Measurements from ENCODE around the gene SDR39U1. TPM values are rescaled to one million over a fixed set of nuclear protein-coding genes. Genes with fewer than 3 reads are reported as not detected.

Gene SDR39U1
- total RNA-seq, 2 donors from 2014 or later, result 36.6 to 45.7 TPM

DNA sequence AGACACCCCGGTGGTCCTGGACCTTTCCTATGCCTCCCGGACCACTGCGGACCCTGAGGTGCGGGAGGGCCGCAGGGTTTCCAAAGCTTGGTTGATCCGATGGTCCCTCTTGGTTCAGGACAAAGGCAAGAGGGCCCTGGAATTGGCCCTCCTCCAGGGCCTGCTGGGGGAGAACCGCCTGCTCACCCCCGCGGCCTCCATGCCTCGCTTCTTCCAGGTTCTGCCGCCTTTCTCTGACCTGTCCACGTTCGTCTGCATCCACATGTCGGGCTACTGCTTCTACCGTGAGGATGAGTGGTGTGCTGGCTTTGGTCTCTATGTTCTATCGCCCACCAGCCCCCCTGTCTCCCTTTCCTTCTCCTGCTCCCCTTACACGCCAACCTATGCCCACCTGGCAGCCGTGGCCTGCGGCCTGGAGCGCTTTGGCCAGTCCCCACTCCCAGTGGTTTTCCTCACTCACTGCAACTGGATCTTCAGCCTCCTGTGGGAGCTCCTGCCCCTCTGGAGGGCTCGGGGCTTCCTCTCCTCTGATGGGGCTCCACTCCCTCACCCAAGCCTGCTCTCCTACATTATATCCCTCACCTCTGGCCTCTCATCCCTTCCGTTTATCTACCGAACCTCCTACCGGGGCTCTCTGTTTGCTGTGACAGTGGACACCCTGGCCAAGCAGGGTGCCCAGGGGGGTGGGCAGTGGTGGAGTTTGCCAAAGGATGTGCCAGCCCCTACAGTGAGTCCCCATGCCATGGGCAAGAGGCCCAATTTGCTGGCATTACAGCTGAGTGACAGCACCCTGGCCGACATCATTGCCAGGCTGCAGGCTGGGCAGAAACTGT lies 26.9 kb downstream of the SDR39U1 start:
- H3K27ac Mint-ChIP-seq, result peak overlapping the region; percentile 30
- no peak for ATAC-seq (replicated peaks)
- H3K9me3 Mint-ChIP-seq, result no peaks in the 10 kb centered on the region
- no peak overlapping the region for H3K4me3 Mint-ChIP-seq
- H3K4me1 Mint-ChIP-seq, result no peaks in the 10 kb centered on the region
- H3K36me3 Mint-ChIP-seq (ENCODE audit: low read depth), result no peaks in the 10 kb centered on the region
- peaks cover 4% of the 10 kb centered on the region for H3K27me3 Mint-ChIP-seq

DNA sequence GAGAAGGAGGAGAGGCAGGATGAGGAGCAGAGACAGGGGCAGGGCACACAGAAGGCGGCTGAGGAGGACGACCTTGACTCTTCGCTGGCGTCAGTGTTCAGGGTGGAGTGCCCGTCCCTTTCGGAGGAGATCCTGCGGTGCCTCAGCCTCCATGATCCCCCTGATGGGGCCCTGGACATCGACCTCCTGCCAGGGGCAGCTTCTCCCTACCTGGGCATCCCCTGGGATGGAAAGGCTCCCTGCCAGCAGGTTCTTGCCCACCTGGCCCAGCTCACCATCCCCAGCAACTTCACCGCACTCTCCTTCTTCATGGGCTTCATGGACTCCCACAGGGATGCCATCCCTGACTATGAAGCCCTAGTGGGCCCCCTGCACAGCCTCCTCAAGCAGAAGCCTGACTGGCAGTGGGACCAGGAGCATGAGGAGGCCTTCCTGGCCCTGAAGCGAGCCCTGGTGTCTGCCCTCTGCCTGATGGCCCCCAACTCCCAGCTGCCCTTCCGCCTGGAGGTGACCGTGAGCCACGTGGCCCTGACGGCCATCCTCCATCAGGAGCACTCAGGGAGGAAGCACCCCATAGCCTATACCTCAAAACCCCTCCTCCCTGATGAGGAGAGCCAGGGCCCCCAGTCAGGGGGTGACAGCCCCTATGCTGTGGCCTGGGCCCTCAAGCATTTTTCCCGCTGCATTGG lies 27.7 kb downstream of the SDR39U1 start:
- H3K27me3 Mint-ChIP-seq, result peaks cover 4% of the 10 kb centered on the region
- peak overlapping the region; percentile 52 for H3K27ac Mint-ChIP-seq
- no peaks in the 10 kb centered on the region for H3K9me3 Mint-ChIP-seq
- ATAC-seq (replicated peaks), result no peak
- H3K4me3 Mint-ChIP-seq, result no peak overlapping the region
- H3K4me1 Mint-ChIP-seq, result no peaks in the 10 kb centered on the region
- H3K36me3 Mint-ChIP-seq (ENCODE audit: low read depth), result no peaks in the 10 kb centered on the region

DNA sequence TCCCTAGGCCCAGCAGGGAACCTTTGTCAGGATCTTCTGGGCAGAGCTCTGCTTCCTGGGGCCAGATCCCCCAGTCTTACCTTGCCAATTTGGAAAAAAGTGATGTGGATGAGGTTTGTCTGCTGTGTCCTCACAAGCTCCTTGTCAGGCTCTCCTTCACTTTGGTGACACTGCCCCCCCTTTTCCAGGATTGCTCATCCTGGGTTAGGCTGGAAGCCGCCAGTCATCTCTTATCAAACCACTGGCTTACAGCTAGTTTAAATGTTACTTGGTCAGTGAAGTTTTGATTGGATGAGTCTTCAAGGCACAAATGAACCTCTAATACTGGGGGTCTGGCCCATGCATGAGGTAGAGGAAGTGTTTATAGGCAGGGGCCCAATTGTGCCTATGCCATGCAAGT lies 28.5 kb downstream of the SDR39U1 start:
- Mint-ChIP-seq H3K4me3 (no peak overlapping the region), H3K27me3 (peaks cover 3% of the 10 kb centered on the region), H3K36me3 (ENCODE audit: low read depth) (no peaks in the 10 kb centered on the region), H3K4me1 (no peaks in the 10 kb centered on the region), H3K27ac (peak overlapping the region; percentile 52), H3K9me3 (no peaks in the 10 kb centered on the region)
- no peak for ATAC-seq (replicated peaks)

DNA sequence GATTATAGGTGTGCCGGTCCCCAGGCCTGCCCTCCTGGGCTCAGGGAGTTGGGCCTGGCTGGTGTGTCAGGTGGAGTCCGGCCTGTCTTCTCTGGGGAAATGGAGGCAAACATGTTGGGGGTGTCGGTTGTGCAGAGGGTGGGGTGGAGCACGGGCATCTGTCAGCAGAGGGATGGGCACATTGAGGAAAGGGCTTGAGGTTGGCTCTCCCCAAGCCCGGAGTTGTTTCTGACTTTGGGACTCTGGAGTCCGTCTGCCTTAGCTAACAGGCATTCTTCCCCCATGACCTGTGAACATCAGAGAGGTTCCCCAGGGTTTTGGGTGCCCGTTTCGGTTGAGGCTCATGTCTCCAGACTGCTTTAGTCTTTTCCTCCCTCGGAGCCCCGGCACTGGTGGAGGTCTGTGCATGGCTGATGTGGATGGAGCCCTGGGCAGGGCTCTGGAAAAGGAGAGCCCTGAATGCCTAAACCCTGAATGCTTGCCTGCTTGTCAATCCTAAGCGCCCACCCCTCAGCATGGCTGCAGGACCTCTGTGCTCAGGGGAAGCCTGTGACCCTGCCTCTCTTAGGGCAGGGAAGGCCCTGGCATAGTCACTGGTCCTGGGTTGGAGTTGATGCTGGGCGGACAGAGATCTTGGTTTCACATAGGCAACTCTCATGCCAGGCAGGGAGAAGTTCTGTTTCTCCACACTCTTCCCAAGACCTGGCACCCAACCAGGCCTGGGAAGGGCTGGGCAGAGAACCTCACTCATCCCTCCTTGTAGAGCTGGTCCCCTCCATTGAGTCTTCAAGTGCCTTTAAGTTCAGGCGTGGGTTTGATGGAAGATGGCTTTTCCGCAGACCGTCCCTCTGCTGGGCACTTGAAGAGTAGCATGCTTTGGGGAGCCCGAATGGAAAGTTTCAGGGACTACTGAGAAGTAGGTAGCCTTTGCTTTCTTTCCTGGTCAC lies 30.9 kb downstream of the SDR39U1 start:
- Mint-ChIP-seq H3K4me3 (no peak overlapping the region), H3K27me3 (no peaks in the 10 kb centered on the region), H3K36me3 (ENCODE audit: low read depth) (no peaks in the 10 kb centered on the region), H3K9me3 (no peaks in the 10 kb centered on the region), H3K27ac (no peak overlapping the region), H3K4me1 (no peaks in the 10 kb centered on the region)
- peak; percentile 39 for ATAC-seq (replicated peaks)

DNA sequence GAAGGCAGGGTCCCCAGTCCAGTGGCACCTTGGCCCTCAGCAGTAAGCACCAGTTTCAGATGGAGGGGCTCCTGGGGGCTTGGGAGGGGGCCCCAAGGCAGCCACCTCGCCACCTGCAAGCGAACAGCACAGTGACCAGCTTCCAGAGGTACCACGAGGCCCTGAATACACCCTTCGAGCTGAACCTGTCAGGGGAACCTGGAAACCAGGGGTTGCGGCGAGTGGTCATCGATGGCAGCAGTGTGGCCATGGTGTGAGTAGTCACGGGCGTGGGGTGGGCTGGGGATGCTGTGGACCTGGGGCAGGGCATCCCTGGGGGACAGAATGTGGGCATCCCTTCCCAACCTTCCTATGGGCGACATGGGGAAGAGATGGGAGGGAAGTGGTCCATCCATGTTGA lies 32.6 kb downstream of the SDR39U1 start:
- Mint-ChIP-seq H3K9me3 (no peaks in the 10 kb centered on the region), H3K27ac (no peak overlapping the region), H3K4me3 (no peak overlapping the region), H3K4me1 (no peaks in the 10 kb centered on the region), H3K36me3 (ENCODE audit: low read depth) (no peaks in the 10 kb centered on the region), H3K27me3 (peaks cover 7% of the 10 kb centered on the region)
- no peak for ATAC-seq (replicated peaks)

DNA sequence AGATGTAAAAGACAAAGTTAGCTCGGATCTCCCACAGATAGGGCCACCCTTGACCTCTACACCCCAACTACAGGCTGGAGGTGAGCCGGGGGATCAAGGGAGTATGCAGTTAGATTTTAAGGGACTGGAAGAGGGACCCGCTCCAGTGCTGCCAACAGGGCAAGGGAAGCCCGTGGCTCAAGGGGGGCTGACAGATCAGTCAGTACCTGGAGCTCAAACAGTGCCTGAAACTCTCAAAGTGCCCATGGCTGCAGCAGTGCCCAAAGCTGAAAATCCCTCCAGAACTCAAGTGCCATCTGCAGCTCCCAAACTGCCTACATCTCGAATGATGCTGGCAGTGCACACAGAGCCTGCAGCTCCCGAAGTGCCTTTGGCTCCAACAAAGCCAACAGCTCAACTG lies 33.4 kb downstream of the SDR39U1 start:
- Mint-ChIP-seq H3K27me3 (peaks cover 9% of the 10 kb centered on the region), H3K27ac (no peak overlapping the region), H3K4me1 (no peaks in the 10 kb centered on the region), H3K4me3 (no peak overlapping the region), H3K9me3 (no peaks in the 10 kb centered on the region), H3K36me3 (ENCODE audit: low read depth) (no peaks in the 10 kb centered on the region)
- ATAC-seq (replicated peaks), result no peak

DNA sequence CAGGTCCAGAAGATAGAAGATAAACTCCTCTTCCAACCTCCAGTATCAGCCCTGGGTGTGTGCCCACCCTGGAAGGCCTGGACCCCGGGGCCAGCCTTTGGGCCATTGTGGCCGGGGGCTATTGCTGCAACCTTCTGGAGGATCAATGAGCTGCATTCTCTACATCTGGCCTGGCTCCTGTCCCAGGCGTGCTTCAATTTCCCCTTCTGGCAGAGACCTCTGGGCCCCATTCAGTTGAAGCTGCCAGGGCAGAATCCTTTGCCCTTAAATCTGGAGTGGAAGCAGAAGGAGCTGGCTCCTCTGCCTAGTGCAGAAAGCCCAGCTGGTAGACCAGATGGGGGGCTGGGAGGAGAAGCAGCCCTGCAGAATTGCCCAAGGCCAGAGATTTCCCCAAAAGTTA lies 33.8 kb downstream of the SDR39U1 start:
- Mint-ChIP-seq H3K36me3 (ENCODE audit: low read depth) (no peaks in the 10 kb centered on the region), H3K27me3 (peaks cover 13% of the 10 kb centered on the region), H3K4me1 (no peaks in the 10 kb centered on the region), H3K27ac (no peak overlapping the region), H3K4me3 (no peak overlapping the region), H3K9me3 (no peaks in the 10 kb centered on the region)
- ATAC-seq (replicated peaks), result no peak

DNA sequence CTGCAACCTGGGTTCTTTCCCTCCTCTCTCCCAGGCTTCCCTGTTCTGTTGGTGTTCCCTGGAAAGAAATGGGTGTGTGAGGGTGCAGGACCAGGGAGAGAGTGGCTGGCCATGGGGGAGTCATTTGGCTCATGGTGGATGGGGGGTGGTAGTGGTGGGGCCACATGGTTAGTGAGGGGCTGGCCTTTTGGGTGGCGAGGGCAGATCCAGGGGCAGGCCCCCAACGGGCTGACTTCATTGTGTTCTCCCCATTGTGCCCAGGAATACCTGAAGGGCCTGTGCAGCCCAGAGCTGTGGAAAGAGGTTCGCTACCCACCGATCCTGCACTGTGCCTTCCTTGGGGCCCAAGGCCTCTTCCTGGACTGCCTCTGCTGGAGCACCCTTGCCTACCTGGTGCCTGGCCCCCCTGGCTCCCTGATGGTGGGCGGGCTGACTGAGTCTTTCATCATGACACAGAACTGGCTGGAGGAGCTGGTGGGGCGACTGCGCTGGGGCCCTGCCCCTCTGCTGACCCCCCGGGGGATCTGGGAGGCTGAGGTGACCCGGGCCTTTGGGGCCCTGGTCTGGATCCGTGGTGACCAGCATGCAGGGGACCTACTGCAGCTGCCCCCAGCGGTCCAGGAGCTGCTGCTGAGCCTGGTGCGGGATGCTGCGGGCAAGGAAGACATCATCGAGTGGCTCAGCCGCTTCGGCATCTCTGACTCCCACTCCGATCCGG lies 34.8 kb downstream of the SDR39U1 start:
- Mint-ChIP-seq H3K27me3 (peaks cover 13% of the 10 kb centered on the region), H3K4me1 (no peaks in the 10 kb centered on the region), H3K27ac (no peak overlapping the region), H3K4me3 (no peak overlapping the region), H3K9me3 (no peaks in the 10 kb centered on the region), H3K36me3 (ENCODE audit: low read depth) (no peaks in the 10 kb centered on the region)
- ATAC-seq (replicated peaks), result no peak

DNA sequence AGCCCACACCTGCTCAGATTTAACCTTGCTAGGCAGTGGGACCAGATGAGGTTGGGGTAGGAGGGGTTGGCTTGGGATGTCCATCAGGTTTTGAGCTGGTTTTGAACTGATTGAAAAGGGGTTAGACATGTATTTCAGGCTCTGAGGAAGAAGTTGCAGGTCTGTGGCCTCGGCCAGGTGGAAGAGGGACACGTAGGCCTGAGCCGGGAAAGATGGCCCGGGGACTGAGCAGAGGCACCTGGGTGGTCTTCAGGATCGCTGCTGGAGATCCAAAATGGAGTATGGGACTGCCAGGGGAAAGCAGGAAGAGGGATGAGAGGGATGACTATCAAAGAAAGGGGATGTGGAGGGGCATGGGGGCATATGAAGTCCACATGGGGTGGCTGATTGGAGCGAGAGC lies 36.2 kb downstream of the SDR39U1 start:
- no peak overlapping the region for H3K27ac Mint-ChIP-seq
- H3K4me3 Mint-ChIP-seq, result no peak overlapping the region
- H3K36me3 Mint-ChIP-seq (ENCODE audit: low read depth), result no peaks in the 10 kb centered on the region
- no peaks in the 10 kb centered on the region for H3K4me1 Mint-ChIP-seq
- no peak for ATAC-seq (replicated peaks)
- no peaks in the 10 kb centered on the region for H3K9me3 Mint-ChIP-seq
- H3K27me3 Mint-ChIP-seq, result peaks cover 13% of the 10 kb centered on the region

DNA sequence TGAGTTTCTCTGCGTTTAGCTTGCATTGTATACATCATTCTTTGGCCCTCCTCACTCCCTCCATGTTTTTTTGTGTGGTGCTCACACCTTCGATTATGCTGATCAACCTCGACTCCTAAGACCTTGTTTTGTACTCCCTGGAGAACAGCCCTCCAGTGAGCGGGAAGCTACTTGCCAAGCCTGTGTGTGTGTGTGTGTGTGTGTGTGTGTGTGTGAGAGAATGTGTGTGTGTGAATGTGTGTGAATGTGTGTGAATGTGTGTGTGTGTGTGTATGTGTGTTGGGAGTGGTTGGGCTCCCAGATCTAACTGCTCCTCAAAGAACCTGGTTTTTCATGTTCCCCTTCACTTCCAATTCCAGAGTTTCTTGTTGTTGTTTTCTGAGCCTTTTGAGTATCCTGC lies 37.8 kb downstream of the SDR39U1 start:
- Mint-ChIP-seq H3K27me3 (peaks cover 13% of the 10 kb centered on the region), H3K4me3 (no peak overlapping the region), H3K36me3 (ENCODE audit: low read depth) (no peaks in the 10 kb centered on the region), H3K9me3 (no peaks in the 10 kb centered on the region), H3K4me1 (no peaks in the 10 kb centered on the region), H3K27ac (no peak overlapping the region)
- ATAC-seq (replicated peaks), result no peak

DNA sequence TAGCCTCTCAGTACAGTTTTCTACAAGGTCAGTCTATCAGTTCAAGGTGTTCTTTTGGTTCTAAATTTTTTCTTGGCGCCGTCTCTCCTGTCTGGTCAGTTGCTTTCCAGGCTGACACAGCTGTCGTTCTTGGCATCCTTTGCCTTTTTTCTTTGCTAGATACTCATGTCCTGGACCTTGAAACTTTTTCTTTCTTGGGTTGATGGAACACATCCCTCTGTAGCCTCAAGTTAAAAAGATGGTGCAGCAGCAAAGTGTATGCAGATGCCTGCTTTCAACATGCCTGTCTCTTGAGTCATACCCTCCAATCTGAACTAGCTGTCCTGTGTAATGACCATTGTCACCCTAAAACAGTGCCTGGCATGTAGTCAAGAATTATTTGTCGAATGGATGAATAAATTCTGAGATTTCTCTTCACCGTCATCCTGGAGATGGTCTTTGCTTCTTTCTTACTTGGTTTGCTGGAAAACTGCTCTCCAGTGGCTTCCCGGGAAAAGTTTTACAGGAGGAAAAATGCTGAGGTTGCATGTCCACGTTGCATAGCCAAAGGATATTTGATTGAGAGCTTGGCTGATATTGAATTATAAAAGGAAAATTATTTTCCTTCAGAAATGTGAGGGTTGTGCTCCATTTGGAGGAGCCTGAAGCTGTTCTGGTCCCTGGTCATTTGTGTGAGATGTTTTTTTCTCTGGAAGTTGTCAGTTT lies 39.1 kb downstream of the SDR39U1 start:
- H3K36me3 Mint-ChIP-seq (ENCODE audit: low read depth), result no peaks in the 10 kb centered on the region
- no peaks in the 10 kb centered on the region for H3K9me3 Mint-ChIP-seq
- no peak overlapping the region for H3K4me3 Mint-ChIP-seq
- ATAC-seq (replicated peaks), result no peak
- no peak overlapping the region for H3K27ac Mint-ChIP-seq
- peaks cover 5% of the 10 kb centered on the region for H3K4me1 Mint-ChIP-seq
- peaks cover 16% of the 10 kb centered on the region for H3K27me3 Mint-ChIP-seq

DNA sequence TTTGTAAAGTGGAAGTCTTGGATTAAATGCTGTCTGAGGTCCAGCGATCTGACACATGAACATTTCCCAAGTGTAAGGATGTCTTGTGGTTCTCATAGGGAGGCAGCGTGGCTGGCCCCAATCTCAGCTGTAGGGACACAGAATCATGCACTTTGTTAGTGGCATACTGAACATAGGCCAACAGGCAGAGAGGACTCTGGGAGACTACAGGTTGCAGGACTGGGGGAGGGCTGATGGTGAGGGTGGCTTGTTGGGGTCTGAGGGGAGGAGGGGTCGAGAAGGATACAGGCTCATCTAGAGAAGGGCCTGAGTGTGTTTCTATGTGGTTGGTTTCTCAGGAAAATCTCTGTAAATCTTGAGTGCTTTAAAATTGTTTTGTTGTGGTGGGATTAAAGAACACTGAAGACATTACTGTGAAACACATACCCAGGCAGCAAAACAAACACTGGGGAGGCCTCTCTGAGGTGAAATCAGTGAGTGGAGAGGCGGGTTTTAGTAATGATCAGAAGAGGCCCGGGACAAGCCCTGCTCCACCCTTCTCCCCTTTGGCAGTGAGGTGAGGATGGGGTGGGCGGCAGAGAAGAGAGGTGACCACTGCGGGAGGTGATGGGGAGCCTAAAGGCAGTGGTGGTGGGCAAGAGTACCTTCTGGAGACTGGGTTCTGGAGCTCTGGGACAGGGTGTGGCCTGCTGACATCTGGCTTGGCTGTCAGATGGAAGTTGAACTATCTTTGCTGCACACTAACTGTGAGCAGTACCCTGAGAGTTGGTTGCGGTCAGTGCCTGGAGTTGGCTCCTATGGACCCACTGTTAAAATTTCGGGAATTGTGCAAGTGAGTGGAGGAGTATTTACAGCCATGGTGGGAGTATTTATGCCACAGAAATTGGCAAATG lies 40.5 kb downstream of the SDR39U1 start:
- H3K27ac Mint-ChIP-seq, result no peak overlapping the region
- ATAC-seq (replicated peaks), result no peak
- H3K36me3 Mint-ChIP-seq (ENCODE audit: low read depth), result no peaks in the 10 kb centered on the region
- peaks cover 16% of the 10 kb centered on the region for H3K27me3 Mint-ChIP-seq
- H3K4me1 Mint-ChIP-seq, result peaks cover 5% of the 10 kb centered on the region
- no peak overlapping the region for H3K4me3 Mint-ChIP-seq
- no peaks in the 10 kb centered on the region for H3K9me3 Mint-ChIP-seq
